H9 (cell line): ENCODE data around the gene IRF6. TPM values are rescaled to one million over a fixed set of nuclear protein-coding genes. Genes with fewer than 3 reads are reported as not detected.

Source experiments
- DNase-seq: peaks from one replicate; pipeline ENCODE4 v3.0.0-alpha.2; 2017
- H2AFZ ChIP-seq: one replicate; pipeline ENCODE4 v1.6.1; 2013; ENCODE audit warnings: mild to moderate bottlenecking, low read length, control low read depth, moderate library complexity
- H2AK5ac ChIP-seq: 2 replicates; pipeline ENCODE4 v1.6.1; 2013; ENCODE audit warnings: low read length, control low read depth, mixed read lengths; ENCODE audit not compliant: insufficient read length
- H2BK120ac ChIP-seq: one replicate; pipeline ENCODE4 v1.6.1; 2013; ENCODE audit warnings: low read depth, mild to moderate bottlenecking, low read length, control low read depth, inconsistent platforms; ENCODE audit not compliant: poor library complexity, severe bottlenecking
- H2BK12ac ChIP-seq: 2 replicates; pipeline ENCODE4 v1.6.1; 2013; ENCODE audit warnings: low read length, control low read depth, mixed read lengths, low read depth; ENCODE audit not compliant: insufficient read length
- H2BK15ac ChIP-seq: 2 replicates; pipeline ENCODE4 v1.6.1; 2013; ENCODE audit warnings: low read depth, low read length, control low read depth
- H2BK20ac ChIP-seq: one replicate; pipeline ENCODE4 v1.6.1; 2013; ENCODE audit warnings: low read depth, mild to moderate bottlenecking, low read length, control low read depth, inconsistent platforms; ENCODE audit not compliant: poor library complexity, severe bottlenecking
- H2BK5ac ChIP-seq: 2 replicates; pipeline ENCODE4 v1.6.1; 2013; ENCODE audit warnings: low read length, control low read depth, mixed read lengths; ENCODE audit not compliant: insufficient read length
- H3K14ac ChIP-seq: 2 replicates; pipeline ENCODE4 v1.6.1; 2013; ENCODE audit warnings: low read length, control low read depth; ENCODE audit not compliant: insufficient read depth
- H3K18ac ChIP-seq: 2 replicates; pipeline ENCODE4 v1.6.1; 2013; ENCODE audit warnings: low read depth, mild to moderate bottlenecking, mixed read lengths, low read length, control low read depth; ENCODE audit not compliant: insufficient read length
- H3K23ac ChIP-seq: 2 replicates; pipeline ENCODE4 v1.6.1; 2013; ENCODE audit warnings: low read length, control low read depth, mixed read lengths, low read depth; ENCODE audit not compliant: insufficient read length
- H3K23me2 ChIP-seq: 2 replicates; pipeline ENCODE4 v1.6.1; 2013; ENCODE audit warnings: low read depth, mild to moderate bottlenecking, mixed read lengths, low read length, control low read depth; ENCODE audit not compliant: insufficient read length, poor library complexity, severe bottlenecking
- H3K27ac ChIP-seq: 2 replicates; pipeline ENCODE4 v1.5.1; 2013; ENCODE audit warnings: low read length, control low read depth, mixed read lengths, low read depth; ENCODE audit not compliant: insufficient read length
- H3K27me3 ChIP-seq: 2 replicates; pipeline ENCODE4 v1.6.1; 2013; ENCODE audit warnings: low read length, control low read depth, inconsistent platforms; ENCODE audit not compliant: insufficient read depth
- H3K4ac ChIP-seq: 2 replicates; pipeline ENCODE4 v1.6.1; 2013; ENCODE audit warnings: low read depth, mild to moderate bottlenecking, control low read depth, inconsistent platforms, low read length, moderate library complexity
- H3K4me1 ChIP-seq: 2 replicates; pipeline ENCODE4 v1.6.1; 2013; ENCODE audit warnings: low read length, control low read depth, inconsistent platforms; ENCODE audit not compliant: insufficient read depth
- H3K4me2 ChIP-seq: 2 replicates; pipeline ENCODE4 v1.6.1; 2013; ENCODE audit warnings: low read length, control low read depth, mixed read lengths; ENCODE audit not compliant: insufficient read length, insufficient read depth
- H3K56ac ChIP-seq: 2 replicates; pipeline ENCODE4 v1.6.1; 2013; ENCODE audit warnings: low read depth, mild to moderate bottlenecking, mixed read lengths, low read length, control low read depth; ENCODE audit not compliant: insufficient read length
- H3K79me1 ChIP-seq: 2 replicates; pipeline ENCODE4 v1.6.1; 2013; ENCODE audit warnings: low read depth, mild to moderate bottlenecking, moderate library complexity, low read length, control low read depth, inconsistent platforms; ENCODE audit not compliant: insufficient read depth, poor library complexity, severe bottlenecking
- H3K79me2 ChIP-seq: 2 replicates; pipeline ENCODE4 v1.6.1; 2013; ENCODE audit warnings: low read length, control low read depth, inconsistent platforms; ENCODE audit not compliant: insufficient read depth
- H3K9ac ChIP-seq: 2 replicates; pipeline ENCODE4 v1.6.1; 2013; ENCODE audit warnings: low read length, control low read depth, mixed read lengths; ENCODE audit not compliant: insufficient read length; ENCODE audit errors: extremely low read depth
- H3K9me3 ChIP-seq: one replicate; pipeline ENCODE4 v1.6.1; 2013; ENCODE audit warnings: low read depth, low read length, inconsistent platforms; ENCODE audit not compliant: control insufficient read depth
- H3T11ph ChIP-seq: one replicate; pipeline ENCODE4 v1.6.1; 2013; ENCODE audit warnings: mild to moderate bottlenecking, low read length, control low read depth, inconsistent platforms
- H4K20me1 ChIP-seq: one replicate; pipeline ENCODE4 v1.6.1; 2013; ENCODE audit not compliant: control insufficient read depth, insufficient read length, insufficient read depth
- H4K5ac ChIP-seq: 2 replicates; pipeline ENCODE4 v1.6.1; 2013; ENCODE audit warnings: low read depth, mild to moderate bottlenecking, mixed read lengths, low read length, control low read depth; ENCODE audit not compliant: insufficient read length
- H4K8ac ChIP-seq: replicated peaks from 2 replicates; pipeline ENCODE4 v1.6.1; 2013; ENCODE audit warnings: low read length, control low read depth, mixed read lengths, low read depth; ENCODE audit not compliant: insufficient read length
- H4K91ac ChIP-seq: 2 replicates; pipeline ENCODE4 v1.6.1; 2013; ENCODE audit warnings: low read depth, mild to moderate bottlenecking, moderate library complexity, mixed read lengths, low read length, control low read depth; ENCODE audit not compliant: insufficient read length
- H3K27ac Mint-ChIP-seq, 3 experiments: 2 replicates in 2 of 3; 3 replicates in 1 of 3; pipeline ENCODE4 v1.8.0; 2020 to 2021; ENCODE audit warnings: mixed read lengths in 3 of 3, mild to moderate bottlenecking in 1 of 3, moderate library complexity in 1 of 3
- H3K27me3 Mint-ChIP-seq: 2 replicates; pipeline ENCODE4 v1.8.0; 2021; ENCODE audit warnings: low read depth, mild to moderate bottlenecking, moderate library complexity, mixed read lengths
- H3K36me3 Mint-ChIP-seq, 3 experiments: 2 replicates in 2 of 3; 3 replicates in 1 of 3; pipeline ENCODE4 v1.8.0; 2020 to 2021; ENCODE audit warnings: low read depth in 3 of 3, mixed read lengths in 3 of 3; ENCODE audit not compliant: insufficient read depth in 1 of 3
- H3K4me1 Mint-ChIP-seq, 2 experiments: 2 replicates each; pipeline ENCODE4 v1.8.0; 2020; ENCODE audit warnings: mixed read lengths in 2 of 2
- H3K4me3 Mint-ChIP-seq, 2 experiments: 2 replicates in 1 of 2; 3 replicates in 1 of 2; pipeline ENCODE4 v1.8.0; 2020 to 2021; ENCODE audit warnings: mild to moderate bottlenecking in 2 of 2, mixed read lengths in 2 of 2, moderate library complexity in 1 of 2
- H3K9me3 Mint-ChIP-seq, 2 experiments: 2 replicates in 1 of 2; 3 replicates in 1 of 2; pipeline ENCODE4 v1.8.0; 2020; ENCODE audit warnings: mild to moderate bottlenecking in 2 of 2, mixed read lengths in 2 of 2, moderate library complexity in 1 of 2
- WGBS: extraction: QIAGEN DNeasy Blood & Tissue Kit; methylation state at CpG from one replicate; pipeline ENCODE4 v1.1.7; 2013; ENCODE audit warnings: missing lambda C conversion rate, low lambda C conversion rate, mixed read lengths; ENCODE audit not compliant: insufficient read length; ENCODE audit errors: extremely low coverage; 5-methylcytosine and 5-hydroxymethylcytosine counted together
- total RNA-seq: library from RNA; stranded (reverse); gene quantifications from 2 replicates; pipeline ENCODE4 v1.2.1, GENCODE V29; 2021
- TF ChIP-seq, protein P1 (sequence below): fragments of 200-600 bp; sonication (generic); conservative IDR thresholded peaks from 3 replicates; pipeline ENCODE4 v1.8.0; 2021; ENCODE audit warnings: antibody characterized with exemption, mild to moderate bottlenecking

IRF6 gene
- total RNA-seq, 1 experiment from 2014 or later: 7.1 TPM

DNA sequence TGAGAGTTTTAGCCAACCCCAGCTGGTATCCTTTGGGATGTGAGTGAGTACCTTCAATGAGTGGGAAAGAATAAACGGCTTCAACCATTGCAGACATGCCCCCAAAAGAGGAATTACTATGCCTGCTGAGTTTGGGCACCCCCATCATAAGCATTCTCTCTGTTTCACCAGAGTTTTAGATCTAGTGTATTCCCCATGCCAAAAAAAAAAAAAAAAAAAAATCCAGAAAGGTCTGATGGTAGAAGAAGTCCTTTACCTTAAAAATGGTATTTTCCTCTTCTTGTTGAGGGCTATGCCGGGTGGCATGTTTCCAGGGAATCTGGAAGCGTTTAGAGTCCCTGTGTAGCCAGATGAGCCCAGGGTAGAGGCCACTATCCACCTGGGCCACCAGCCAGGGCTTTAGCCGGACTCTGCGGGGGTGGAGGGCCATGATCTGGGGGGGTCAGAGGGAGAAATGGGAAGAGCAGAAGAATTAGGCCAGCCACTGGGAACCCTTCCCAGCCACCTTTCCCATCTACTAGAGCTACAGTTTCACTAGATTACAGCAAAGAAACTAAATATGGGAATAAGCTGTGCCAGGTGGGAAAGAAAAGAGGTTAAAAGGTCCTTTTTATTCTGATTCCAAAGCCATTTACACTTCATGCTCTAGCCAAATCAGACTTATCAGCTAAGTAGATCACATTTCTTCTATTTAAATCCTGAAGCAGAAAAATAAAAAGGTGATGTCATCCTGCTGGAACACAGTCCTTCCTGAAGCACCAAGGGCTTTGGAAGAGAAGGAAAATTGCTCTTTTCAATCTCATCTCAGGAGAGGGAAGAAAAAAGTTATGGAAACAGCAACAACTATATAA is 4.7 kb downstream of the IRF6 start:
- H3K9ac ChIP-seq: no peak overlapping the region
- no peak overlapping the region for H3K4ac ChIP-seq
- H4K20me1 ChIP-seq: no peaks in the 10 kb centered on the region
- no peak overlapping the region for H3T11ph ChIP-seq
- H3K23ac ChIP-seq: no peak overlapping the region
- peaks cover 0 to 3% (median 3%) of the 10 kb centered on the region in 3 experiments; a peak in 4 of 7 replicates for H3K36me3 Mint-ChIP-seq
- peaks cover 21 to 22% of the 10 kb centered on the region in 2 experiments for H3K4me1 Mint-ChIP-seq
- H3K27ac ChIP-seq: no peak overlapping the region
- H3K23me2 ChIP-seq: peaks cover 8% of the 10 kb centered on the region
- H2BK15ac ChIP-seq: no peak overlapping the region
- H3K27me3 ChIP-seq: no peaks in the 10 kb centered on the region
- DNase-seq: no peak
- no peak overlapping the region for H4K5ac ChIP-seq
- no peak overlapping the region; a peak in 1 of 5 replicates for H3K4me3 Mint-ChIP-seq
- no peak overlapping the region for H2AK5ac ChIP-seq
- H3K4me1 ChIP-seq: no peaks in the 10 kb centered on the region
- no peak overlapping the region for H3K4me2 ChIP-seq
- no peak overlapping the region for H3K18ac ChIP-seq
- H2BK5ac ChIP-seq: no peak overlapping the region
- TF ChIP-seq, protein P1, sequence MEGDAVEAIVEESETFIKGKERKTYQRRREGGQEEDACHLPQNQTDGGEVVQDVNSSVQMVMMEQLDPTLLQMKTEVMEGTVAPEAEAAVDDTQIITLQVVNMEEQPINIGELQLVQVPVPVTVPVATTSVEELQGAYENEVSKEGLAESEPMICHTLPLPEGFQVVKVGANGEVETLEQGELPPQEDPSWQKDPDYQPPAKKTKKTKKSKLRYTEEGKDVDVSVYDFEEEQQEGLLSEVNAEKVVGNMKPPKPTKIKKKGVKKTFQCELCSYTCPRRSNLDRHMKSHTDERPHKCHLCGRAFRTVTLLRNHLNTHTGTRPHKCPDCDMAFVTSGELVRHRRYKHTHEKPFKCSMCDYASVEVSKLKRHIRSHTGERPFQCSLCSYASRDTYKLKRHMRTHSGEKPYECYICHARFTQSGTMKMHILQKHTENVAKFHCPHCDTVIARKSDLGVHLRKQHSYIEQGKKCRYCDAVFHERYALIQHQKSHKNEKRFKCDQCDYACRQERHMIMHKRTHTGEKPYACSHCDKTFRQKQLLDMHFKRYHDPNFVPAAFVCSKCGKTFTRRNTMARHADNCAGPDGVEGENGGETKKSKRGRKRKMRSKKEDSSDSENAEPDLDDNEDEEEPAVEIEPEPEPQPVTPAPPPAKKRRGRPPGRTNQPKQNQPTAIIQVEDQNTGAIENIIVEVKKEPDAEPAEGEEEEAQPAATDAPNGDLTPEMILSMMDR: no peak
- no peak overlapping the region for H4K8ac ChIP-seq
- H2BK120ac ChIP-seq: no peak overlapping the region
- no peak overlapping the region for H2BK20ac ChIP-seq
- H2AFZ ChIP-seq: no peak overlapping the region
- H3K79me1 ChIP-seq: no peaks in the 10 kb centered on the region
- H3K27me3 Mint-ChIP-seq: peaks cover 2% of the 10 kb centered on the region
- no peaks in the 10 kb centered on the region for H3K79me2 ChIP-seq
- WGBS: no CpG with 5 or more reads among the region's 5 CpGs
- H2BK12ac ChIP-seq: no peak overlapping the region
- no peak overlapping the region for H3K14ac ChIP-seq
- no peaks in the 10 kb centered on the region for H3K9me3 ChIP-seq
- H3K9me3 Mint-ChIP-seq: no peaks in the 10 kb centered on the region
- 0 out of 7 replicates have a peak overlapping the region, but pooled peaks of 1 of the 3 experiments have one; percentile 76 for H3K27ac Mint-ChIP-seq
- no peak overlapping the region for H4K91ac ChIP-seq
- no peak overlapping the region for H3K56ac ChIP-seq
